ENCODE data around the gene PRR3.
"Not testable (repeated sequence)": the region's sequence is repeated elsewhere in the genome, so short reads cannot be mapped to it uniquely, and the experiment has no call there.

PRR3 gene

DNA sequence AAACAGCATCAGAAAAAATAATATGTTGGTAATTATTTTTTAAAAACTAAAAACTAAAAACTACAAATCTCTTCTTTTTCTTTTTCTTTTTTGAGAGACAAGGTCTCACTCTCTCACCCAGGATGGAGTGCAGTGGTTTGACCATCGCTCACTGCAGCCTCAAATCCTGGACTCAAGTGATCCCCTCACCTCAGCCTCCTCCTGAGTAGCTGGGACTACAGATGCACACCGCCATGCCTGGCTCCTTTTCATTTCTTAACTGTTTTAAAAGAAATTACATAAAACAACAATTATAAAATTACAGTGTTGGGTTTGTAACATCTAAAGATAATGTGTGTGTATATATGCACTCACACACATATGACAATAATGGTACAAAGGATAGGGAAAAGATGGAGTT, 43.6 kb upstream of the PRR3 start:
- no peak overlapping the region for H3K4me3 ChIP-seq (ENCODE audit: low read depth, low read length)
- no peak for DNase-seq (ENCODE audit: low read depth)
- no peak for TF ChIP-seq CTCF (IDR thresholded peaks at IDR 0.05; ENCODE audit: insufficient read depth, low read depth, low read length, missing control alignments)

GRCh38 chr6:30515106-30515505, 42.0 kb upstream of the PRR3 start:
- DNase-seq (ENCODE audit: low read depth) = no peak
- H3K4me3 ChIP-seq (ENCODE audit: low read depth, low read length) = no peak overlapping the region
- no peak for TF ChIP-seq CTCF (IDR thresholded peaks at IDR 0.05; ENCODE audit: insufficient read depth, low read depth, low read length, missing control alignments)

DNA sequence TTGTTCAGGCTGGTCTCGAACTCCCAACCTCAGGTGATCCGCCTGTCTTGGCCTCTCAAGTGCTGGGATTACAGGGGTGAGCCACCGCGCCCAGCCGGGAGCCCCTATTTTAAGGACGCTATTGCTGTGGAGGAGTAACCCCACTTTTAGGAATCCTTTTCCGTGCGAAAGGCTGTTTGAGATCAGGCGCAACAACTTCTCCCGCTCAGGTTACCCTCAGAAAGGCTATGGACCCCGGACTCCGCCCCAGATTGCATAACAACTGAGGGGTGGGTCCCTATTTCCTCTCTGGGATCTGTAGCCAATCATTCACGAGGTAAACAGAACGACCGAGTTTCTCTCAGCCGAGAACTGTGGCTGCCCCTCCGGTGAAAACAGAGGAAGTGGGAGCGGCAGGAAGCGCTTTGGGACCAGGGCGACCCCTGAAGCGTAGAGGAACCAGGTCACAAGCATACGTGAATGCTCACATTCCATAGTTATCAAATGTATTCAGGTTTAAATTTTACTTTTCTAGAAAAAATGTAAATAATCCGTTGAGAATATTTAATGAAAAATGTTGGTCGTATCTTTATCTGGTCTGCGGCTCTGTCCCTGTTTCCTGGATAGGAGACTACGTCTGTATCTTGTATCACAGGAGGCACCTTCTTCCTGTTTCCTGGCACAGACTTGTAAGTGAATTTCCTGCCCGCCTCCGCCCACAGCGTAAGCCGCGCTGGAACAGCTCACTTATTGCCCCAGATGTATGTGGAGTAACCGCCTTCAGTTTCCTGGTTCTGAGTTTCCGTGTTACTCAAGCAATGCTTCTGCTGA, 40.9 kb upstream of the PRR3 start:
- no peak for TF ChIP-seq CTCF (IDR thresholded peaks at IDR 0.05; ENCODE audit: insufficient read depth, low read depth, low read length, missing control alignments)
- peak overlapping the region; percentile 79 for H3K4me3 ChIP-seq (ENCODE audit: low read depth, low read length)
- DNase-seq (ENCODE audit: low read depth) = peak; percentile 98

DNA sequence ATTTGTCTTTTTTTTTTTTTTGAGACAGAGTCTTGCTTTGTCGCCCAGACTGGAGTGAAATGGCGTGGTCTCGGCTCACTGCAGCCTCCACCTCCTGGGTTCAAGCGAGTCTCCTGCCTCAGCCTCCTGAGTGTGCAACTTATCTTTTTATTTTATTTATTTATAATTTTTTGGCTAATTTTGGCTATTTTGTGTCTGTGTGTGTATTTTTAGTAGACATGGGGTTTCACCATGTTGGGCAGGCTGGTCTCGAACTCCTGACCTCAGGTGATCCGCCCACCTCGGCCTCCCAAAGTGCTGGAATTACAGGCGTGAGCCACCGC, 40.4 kb upstream of the PRR3 start:
- H3K4me3 ChIP-seq (ENCODE audit: low read depth, low read length) = peak overlapping the region; percentile 79
- not testable (repeated sequence) for DNase-seq (ENCODE audit: low read depth)

GRCh38 chr6:30517767-30518504, 39.2 kb upstream of the PRR3 start:
- not testable (repeated sequence) for H3K4me3 ChIP-seq (ENCODE audit: low read depth, low read length); DNase-seq (ENCODE audit: low read depth)

DNA sequence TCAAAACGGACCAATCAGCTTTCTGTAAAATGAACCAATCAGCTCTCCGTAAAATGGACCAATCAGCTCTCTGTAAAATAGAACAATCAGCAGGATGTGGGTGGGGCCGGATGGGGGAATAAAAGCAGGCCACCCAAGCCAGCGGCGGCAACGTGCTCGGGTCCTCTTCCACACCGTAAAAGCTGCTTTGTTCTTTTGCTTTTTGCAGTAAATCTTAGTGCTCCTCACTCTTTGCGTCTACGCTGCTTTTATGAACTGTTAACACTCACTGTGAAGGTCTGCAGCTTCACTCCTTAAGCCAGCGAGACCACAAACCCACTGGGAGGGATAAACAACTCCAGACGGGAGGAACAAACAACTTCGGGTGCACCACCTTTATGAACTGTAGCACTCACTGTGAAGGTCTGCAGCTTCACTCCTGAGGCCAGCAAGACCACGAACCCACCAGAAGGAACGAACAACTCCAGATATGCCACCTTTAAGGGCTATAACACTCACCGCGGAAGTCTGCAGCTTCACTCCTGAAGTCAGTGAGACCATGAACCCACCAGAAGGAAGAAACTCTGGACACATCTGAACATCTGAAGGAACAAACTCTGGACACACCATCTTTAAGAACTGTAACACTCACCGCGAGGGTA, 38.5 kb upstream of the PRR3 start:
- DNase-seq (ENCODE audit: low read depth); H3K4me3 ChIP-seq (ENCODE audit: low read depth, low read length): not testable (repeated sequence)

DNA sequence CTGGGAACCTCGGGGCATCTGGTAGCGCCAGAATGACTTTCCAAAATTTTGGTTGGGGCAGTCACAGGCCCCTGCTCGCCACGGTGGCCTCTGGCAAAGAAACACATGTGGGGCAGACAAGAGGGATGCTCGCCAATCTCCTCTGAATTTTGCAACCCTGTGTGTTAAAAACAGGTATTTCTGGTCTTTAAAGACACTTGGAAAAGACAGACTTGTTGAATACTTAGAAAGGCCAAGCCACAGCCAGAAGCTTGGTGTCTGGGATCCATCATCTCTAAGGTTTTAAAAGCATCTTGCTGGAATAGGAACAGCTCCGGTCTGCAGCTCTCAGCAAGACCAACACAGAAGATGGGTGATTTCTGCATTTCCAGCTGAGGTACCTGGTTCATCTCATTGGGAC, 36.6 kb upstream of the PRR3 start:
- no peak overlapping the region for H3K4me3 ChIP-seq (ENCODE audit: low read depth, low read length)
- DNase-seq (ENCODE audit: low read depth) = no peak
- no peak for TF ChIP-seq CTCF (IDR thresholded peaks at IDR 0.05; ENCODE audit: insufficient read depth, low read depth, low read length, missing control alignments)

DNA sequence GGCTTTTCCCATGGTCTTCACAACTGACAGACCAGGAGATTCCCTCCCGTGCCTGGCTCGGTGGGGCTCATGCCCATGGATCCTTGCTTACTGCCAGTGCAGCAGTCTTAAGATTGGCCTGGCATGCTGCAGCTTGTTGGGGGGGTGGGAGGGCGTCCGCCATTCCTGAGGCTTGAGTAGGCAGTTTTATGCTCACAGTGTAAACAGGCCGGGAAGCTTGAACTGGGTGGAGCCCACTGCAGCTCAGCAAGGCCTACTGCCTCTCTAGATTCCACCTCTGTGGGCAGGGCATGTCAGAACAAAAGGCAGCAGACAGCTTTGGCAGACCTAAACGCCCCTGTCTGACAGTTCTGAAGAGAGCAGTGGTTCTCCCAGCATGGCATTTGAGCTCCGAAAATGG, 36.0 kb upstream of the PRR3 start:
- DNase-seq (ENCODE audit: low read depth); H3K4me3 ChIP-seq (ENCODE audit: low read depth, low read length): not testable (repeated sequence)

DNA sequence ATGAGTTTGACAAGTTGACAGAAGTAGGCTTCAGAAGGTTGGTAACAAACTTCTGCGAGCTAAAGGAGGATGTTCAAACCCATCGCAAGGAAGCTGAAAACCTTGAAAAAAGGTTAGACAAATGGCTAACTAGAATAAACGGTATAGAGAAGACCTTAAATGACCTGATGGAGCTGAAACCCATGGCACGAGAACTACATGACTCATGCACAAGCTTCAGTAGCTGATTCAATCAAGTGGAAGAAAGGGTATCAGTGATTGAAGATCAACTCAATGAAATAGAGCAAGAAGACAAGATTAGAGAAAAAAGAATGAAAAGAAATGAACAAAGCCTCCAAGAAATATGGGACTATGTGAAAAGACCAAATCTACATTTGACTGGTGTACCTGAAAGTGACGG, 35.1 kb upstream of the PRR3 start:
- DNase-seq (ENCODE audit: low read depth); H3K4me3 ChIP-seq (ENCODE audit: low read depth, low read length): not testable (repeated sequence)

- DNase-seq (ENCODE audit: low read depth); H3K4me3 ChIP-seq (ENCODE audit: low read depth, low read length): not testable (repeated sequence)
Observed at GRCh38 chr6:30526444-30526843, 30.7 kb upstream of the PRR3 start.

DNA sequence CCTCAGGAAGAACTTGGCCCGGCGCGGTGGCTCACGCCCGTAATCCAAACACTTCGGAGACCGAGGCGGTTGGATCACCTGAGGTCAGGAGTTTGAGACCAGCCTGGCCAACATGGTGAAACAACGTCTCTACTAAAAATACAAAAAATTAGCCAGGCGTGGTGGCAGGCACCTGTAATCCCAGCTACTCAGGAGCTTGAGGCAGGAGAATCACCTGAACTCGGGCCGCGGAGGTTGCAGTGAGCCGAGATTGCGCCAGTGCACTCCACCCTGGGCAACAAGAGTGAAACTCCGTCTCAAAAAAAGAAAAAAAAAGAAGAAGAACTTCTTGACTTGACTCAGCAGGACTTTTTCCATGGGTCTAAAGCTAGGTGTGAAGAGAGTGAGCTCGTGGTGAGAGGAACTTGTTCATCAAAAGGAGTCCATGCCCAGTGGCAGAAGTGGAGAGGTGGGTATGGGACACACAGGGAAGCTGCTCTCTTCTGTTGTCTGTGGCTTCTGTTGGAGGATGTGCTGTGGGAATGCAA, 27.7 kb upstream of the PRR3 start:
- peak; percentile 88 for DNase-seq (ENCODE audit: low read depth)
- not testable (repeated sequence) for H3K4me3 ChIP-seq (ENCODE audit: low read depth, low read length)
